HCT116 (cell line): Measurements from ENCODE around the gene APOD. TPM values are rescaled to one million over a fixed set of nuclear protein-coding genes. Genes with fewer than 3 reads are reported as not detected.

Experiments used
- ATAC-seq: fragments of 200-7000 bp; cut with Tn5 transposase; 2 replicates; pipeline ENCODE4 v1.9.1; 2020; ENCODE audit warnings: mild to moderate bottlenecking, moderate library complexity
- BruUV-seq: library from RNA; stranded (reverse); fragments of 400-500 nt; replicated peaks from 2 replicates; lab custom pipeline; 2021; lab: Mats Ljungman, UMichigan
- CTCF ChIA-PET: fragments of 300-600 bp; sonication (Branson Sonifier 250); formaldehyde crosslinking; loops from one replicate; lab custom pipeline; 2021; ENCODE audit warnings: antibody characterized with exemption; lab: Charles Lee
- POLR2A ChIA-PET: fragments of 300-600, 350-600 bp; sonication (Branson Sonifier 250); formaldehyde crosslinking; loops from one replicate; lab custom pipeline; 2021; ENCODE audit warnings: antibody characterized with exemption; lab: Charles Lee
- RAD21 ChIA-PET, 2 experiments: fragments of 300-600 bp; sonication (Branson Sonifier 250); formaldehyde crosslinking; loops; one replicate each; lab custom pipeline; 2023; ENCODE audit warnings: low total read pairs in 2 of 2; ENCODE audit not compliant: uncharacterized antibody in 2 of 2, unreplicated experiment in 2 of 2, low non-redundant PET in 1 of 2; lab: Charles Lee
- DNase-seq: peaks from one replicate; pipeline ENCODE4 v3.0.0-alpha.2; 2010; ENCODE audit warnings: low read depth, low spot score
- H2AFZ ChIP-seq: fragments of 200-600 bp; shearing (Covaris generic), sonication (generic); 2 replicates; pipeline ENCODE4 v1.6.1; 2017; ENCODE audit warnings: low read depth, mixed run types, mixed read lengths, antibody characterized with exemption, low read length; ENCODE audit not compliant: poor library complexity, severe bottlenecking
- H3K27ac ChIP-seq: 2 replicates; pipeline ENCODE4 v1.5.1; 2012; ENCODE audit warnings: low read depth, low read length
- H3K27me3 ChIP-seq: fragments of 200-600 bp; sonication (generic); 2 replicates; pipeline ENCODE4 v1.6.1; 2016; ENCODE audit warnings: mixed run types, low read length, mixed read lengths; ENCODE audit not compliant: insufficient read depth
- H3K36me3 ChIP-seq, 2 experiments: fragments of 200-500 bp in 1 of 2; fragments of 200-600 bp in 1 of 2; sonication (Bioruptor generic) in 1 of 2; sonication (generic) in 1 of 2; 2 replicates each; pipeline versions ENCODE4 v1.5.1 to v1.6.1; 2014 to 2016; ENCODE audit warnings: low read length in 2 of 2, inconsistent platforms in 1 of 2, mixed read lengths in 1 of 2, mixed run types in 1 of 2; ENCODE audit not compliant: insufficient read depth in 2 of 2, control insufficient read depth in 1 of 2
- H3K4me1 ChIP-seq, 2 experiments: fragments of 200-600 bp in 1 of 2; sonication (generic) in 1 of 2; 2 replicates each; pipeline versions ENCODE4 v1.5.1 to v1.6.1; 2012 to 2017; ENCODE audit warnings: low read length in 2 of 2, inconsistent platforms in 1 of 2, mild to moderate bottlenecking in 1 of 2, mixed read lengths in 1 of 2, mixed run types in 1 of 2, moderate library complexity in 1 of 2; ENCODE audit not compliant: insufficient read depth in 2 of 2, control insufficient read depth in 1 of 2
- H3K4me2 ChIP-seq: fragments of 200-600 bp; sonication (generic); 2 replicates; pipeline ENCODE4 v1.6.1; 2017; ENCODE audit warnings: mixed run types, low read length, mixed read lengths
- H3K4me3 ChIP-seq, 2 experiments: fragments of 200-600 bp in 1 of 2; sonication (generic) in 1 of 2; replicated peaks in 1 of 2; 2 replicates each; pipeline ENCODE4 v1.5.1; 2011 to 2016; ENCODE audit warnings: low read length in 2 of 2, control low read depth in 1 of 2, low read depth in 1 of 2, mild to moderate bottlenecking in 1 of 2, mixed read lengths in 1 of 2, mixed run types in 1 of 2
- H3K79me2 ChIP-seq: fragments of 200-600 bp; sonication (generic); 2 replicates; pipeline ENCODE4 v1.6.1; 2017; ENCODE audit warnings: mild to moderate bottlenecking, mixed run types, low read length, moderate library complexity, mixed read lengths; ENCODE audit not compliant: insufficient read depth
- H3K9ac ChIP-seq: fragments of 200-600 bp; sonication (generic); 2 replicates; pipeline ENCODE4 v1.6.1; 2016; ENCODE audit warnings: low read length, mixed read lengths
- H3K9me2 ChIP-seq: fragments of 200-600 bp; sonication (generic), shearing (Covaris generic); 2 replicates; pipeline ENCODE4 v1.6.1; 2017; ENCODE audit warnings: mixed run types, mild to moderate bottlenecking, moderate library complexity; ENCODE audit not compliant: insufficient read depth
- H3K9me3 ChIP-seq, 2 experiments: fragments of 200-500 bp in 1 of 2; fragments of 200-600 bp in 1 of 2; sonication (Bioruptor generic) in 1 of 2; sonication (generic) in 1 of 2; 2 replicates each; pipeline ENCODE4 v1.6.1; 2014 to 2017; ENCODE audit warnings: low read length in 2 of 2, mixed read lengths in 2 of 2, inconsistent platforms in 1 of 2, low read depth in 1 of 2, mild to moderate bottlenecking in 1 of 2, mixed run types in 1 of 2, moderate library complexity in 1 of 2; ENCODE audit not compliant: control insufficient read depth in 1 of 2, insufficient read depth in 1 of 2
- H4K20me1 ChIP-seq: fragments of 200-600 bp; sonication (generic), shearing (Covaris generic); 2 replicates; pipeline ENCODE4 v1.6.1; 2017; ENCODE audit warnings: mixed run types, mild to moderate bottlenecking, moderate library complexity; ENCODE audit not compliant: insufficient read depth
- CBX3 ChIP-seq: IDR thresholded peaks from 2 replicates; pipeline ENCODE4 v1.6.1; 2012; ENCODE audit warnings: low read depth
- JUND ChIP-seq: IDR thresholded peaks from 2 replicates; pipeline ENCODE4 v1.6.1; 2012
- POLR2AphosphoS5 ChIP-seq: IDR thresholded peaks from 2 replicates; pipeline ENCODE4 v1.6.1; 2011; ENCODE audit warnings: mild to moderate bottlenecking, low read depth, low read length, moderate library complexity
- SIN3A ChIP-seq: IDR thresholded peaks from 2 replicates; pipeline ENCODE4 v1.6.1; 2012; ENCODE audit warnings: low read depth
- intact Hi-C: fragments of 100-400 bp; cut with micrococcal nuclease; formaldehyde crosslinking; loops from 2 replicates; pipeline ENCODE4 v1.10.0; 2022
- total RNA-seq: library from RNA; stranded (reverse); gene quantifications from one replicate; pipeline ENCODE4 v1.2.1, GENCODE V29; 2021; ENCODE audit not compliant: unreplicated experiment

APOD gene
- total RNA-seq, 1 experiment from 2014 or later = 0.76 TPM

- Histone ChIP-seq H3K27ac (no peak overlapping the region), H3K9me2 (no peaks in the 10 kb centered on the region), H3K27me3 (no peaks in the 10 kb centered on the region), H3K4me1 (peaks cover 19 to 29% of the 10 kb centered on the region in 2 experiments), H3K9me3 (no peaks in the 10 kb centered on the region), H3K9ac (no peak overlapping the region), H3K4me3 (no peak overlapping the region), H2AFZ (no peak overlapping the region), H3K4me2 (no peak overlapping the region), H3K79me2 (no peaks in the 10 kb centered on the region), H4K20me1 (no peaks in the 10 kb centered on the region), H3K36me3 (no peaks in the 10 kb centered on the region)
- no peak for DNase-seq
- TF ChIP-seq SIN3A = no peak
- CTCF ChIA-PET = no interaction called here
- RAD21 ChIA-PET = no interaction called here
- no peak for ATAC-seq
- POLR2A ChIA-PET = no interaction called here
- intact Hi-C loops = no loop called here
- no TSS peak for BruUV-seq
These were observed 33.7 kb downstream of the APOD start for GRCh38 chr3:195549931-195550519.

DNA sequence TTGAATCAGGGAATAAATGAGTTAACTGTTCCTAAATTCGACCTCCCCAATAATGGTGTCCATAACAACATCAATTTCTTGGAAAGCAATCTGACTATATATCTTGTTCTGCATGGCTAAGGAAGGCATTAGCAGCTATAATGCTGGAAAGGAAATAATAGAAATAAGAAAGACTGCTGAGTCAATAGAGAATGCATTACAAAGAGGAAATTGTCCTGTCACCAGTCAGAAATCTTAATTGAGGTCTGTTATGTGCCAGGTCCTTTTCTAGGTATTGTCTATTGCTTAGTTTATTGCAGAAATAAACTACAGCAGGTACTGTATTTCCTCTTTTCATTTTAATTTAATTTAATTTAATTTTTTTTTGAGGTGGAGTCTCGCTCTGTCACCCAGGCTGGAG, 34.8 kb downstream of the APOD start:
- no peaks in the 10 kb centered on the region for H4K20me1 ChIP-seq
- ChIA-PET POLR2A (no interaction called here), CTCF (no interaction called here), RAD21 (no interaction called here)
- ATAC-seq = no peak
- H3K4me2 ChIP-seq = no peak overlapping the region; the same call in 1 of the 2 replicates
- no peak overlapping the region for H3K27ac ChIP-seq
- H3K79me2 ChIP-seq = no peaks in the 10 kb centered on the region
- H3K4me1 ChIP-seq = peaks cover 19 to 30% of the 10 kb centered on the region in 2 experiments
- no peaks in the 10 kb centered on the region for H3K36me3 ChIP-seq
- no peaks in the 10 kb centered on the region for H3K9me2 ChIP-seq
- H2AFZ ChIP-seq = no peak overlapping the region
- no peaks in the 10 kb centered on the region for H3K27me3 ChIP-seq
- intact Hi-C loops = no loop called here
- no TSS peak for BruUV-seq
- TF ChIP-seq CBX3 = no peak
- TF ChIP-seq JUND = no peak
- TF ChIP-seq POLR2AphosphoS5 = no peak
- H3K4me3 ChIP-seq = no peak overlapping the region
- no peaks in the 10 kb centered on the region for H3K9me3 ChIP-seq
- H3K9ac ChIP-seq = no peak overlapping the region
- DNase-seq = no peak
